HL-60 (cell line): ENCODE data around the gene CSF1.

Experiments
- POLR2AphosphoS5 ChIP-seq: IDR thresholded peaks from 2 replicates; pipeline ENCODE4 v1.6.1; 2012; ENCODE audit warnings: low read depth
- TF ChIP-seq, protein P1 (sequence below): IDR thresholded peaks from one replicate; pipeline ENCODE4 v1.5.1; 2011; ENCODE audit warnings: low read length, control low read depth, inconsistent platforms; ENCODE audit not compliant: insufficient read depth
- TF ChIP-seq, protein P2 (sequence below): IDR thresholded peaks from 2 replicates; pipeline ENCODE4 v1.6.1; 2012; ENCODE audit warnings: low read depth; ENCODE audit not compliant: insufficient replicate concordance

DNA sequence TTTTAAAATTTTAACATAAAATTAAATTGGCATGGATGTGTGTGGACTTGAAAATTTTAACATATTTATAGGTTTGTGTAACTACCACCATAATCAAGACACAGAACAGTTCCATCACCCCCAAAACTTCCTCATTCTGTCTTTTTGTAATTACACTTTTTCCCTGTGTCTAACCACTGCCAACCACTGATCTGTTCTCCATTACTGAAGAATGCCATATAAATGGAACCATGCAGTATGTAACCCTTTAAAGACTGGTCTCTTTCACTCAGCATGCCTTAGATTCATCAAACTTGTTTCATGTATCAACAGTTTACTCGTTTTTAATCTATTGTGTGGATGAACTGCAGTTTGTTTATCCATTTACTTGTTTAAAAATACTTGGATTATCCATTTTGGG lies 60.9 kb downstream of the CSF1 start:
- no peak for TF ChIP-seq POLR2AphosphoS5
- TF ChIP-seq, protein P1, sequence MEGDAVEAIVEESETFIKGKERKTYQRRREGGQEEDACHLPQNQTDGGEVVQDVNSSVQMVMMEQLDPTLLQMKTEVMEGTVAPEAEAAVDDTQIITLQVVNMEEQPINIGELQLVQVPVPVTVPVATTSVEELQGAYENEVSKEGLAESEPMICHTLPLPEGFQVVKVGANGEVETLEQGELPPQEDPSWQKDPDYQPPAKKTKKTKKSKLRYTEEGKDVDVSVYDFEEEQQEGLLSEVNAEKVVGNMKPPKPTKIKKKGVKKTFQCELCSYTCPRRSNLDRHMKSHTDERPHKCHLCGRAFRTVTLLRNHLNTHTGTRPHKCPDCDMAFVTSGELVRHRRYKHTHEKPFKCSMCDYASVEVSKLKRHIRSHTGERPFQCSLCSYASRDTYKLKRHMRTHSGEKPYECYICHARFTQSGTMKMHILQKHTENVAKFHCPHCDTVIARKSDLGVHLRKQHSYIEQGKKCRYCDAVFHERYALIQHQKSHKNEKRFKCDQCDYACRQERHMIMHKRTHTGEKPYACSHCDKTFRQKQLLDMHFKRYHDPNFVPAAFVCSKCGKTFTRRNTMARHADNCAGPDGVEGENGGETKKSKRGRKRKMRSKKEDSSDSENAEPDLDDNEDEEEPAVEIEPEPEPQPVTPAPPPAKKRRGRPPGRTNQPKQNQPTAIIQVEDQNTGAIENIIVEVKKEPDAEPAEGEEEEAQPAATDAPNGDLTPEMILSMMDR: no peak
- TF ChIP-seq, protein P2, sequence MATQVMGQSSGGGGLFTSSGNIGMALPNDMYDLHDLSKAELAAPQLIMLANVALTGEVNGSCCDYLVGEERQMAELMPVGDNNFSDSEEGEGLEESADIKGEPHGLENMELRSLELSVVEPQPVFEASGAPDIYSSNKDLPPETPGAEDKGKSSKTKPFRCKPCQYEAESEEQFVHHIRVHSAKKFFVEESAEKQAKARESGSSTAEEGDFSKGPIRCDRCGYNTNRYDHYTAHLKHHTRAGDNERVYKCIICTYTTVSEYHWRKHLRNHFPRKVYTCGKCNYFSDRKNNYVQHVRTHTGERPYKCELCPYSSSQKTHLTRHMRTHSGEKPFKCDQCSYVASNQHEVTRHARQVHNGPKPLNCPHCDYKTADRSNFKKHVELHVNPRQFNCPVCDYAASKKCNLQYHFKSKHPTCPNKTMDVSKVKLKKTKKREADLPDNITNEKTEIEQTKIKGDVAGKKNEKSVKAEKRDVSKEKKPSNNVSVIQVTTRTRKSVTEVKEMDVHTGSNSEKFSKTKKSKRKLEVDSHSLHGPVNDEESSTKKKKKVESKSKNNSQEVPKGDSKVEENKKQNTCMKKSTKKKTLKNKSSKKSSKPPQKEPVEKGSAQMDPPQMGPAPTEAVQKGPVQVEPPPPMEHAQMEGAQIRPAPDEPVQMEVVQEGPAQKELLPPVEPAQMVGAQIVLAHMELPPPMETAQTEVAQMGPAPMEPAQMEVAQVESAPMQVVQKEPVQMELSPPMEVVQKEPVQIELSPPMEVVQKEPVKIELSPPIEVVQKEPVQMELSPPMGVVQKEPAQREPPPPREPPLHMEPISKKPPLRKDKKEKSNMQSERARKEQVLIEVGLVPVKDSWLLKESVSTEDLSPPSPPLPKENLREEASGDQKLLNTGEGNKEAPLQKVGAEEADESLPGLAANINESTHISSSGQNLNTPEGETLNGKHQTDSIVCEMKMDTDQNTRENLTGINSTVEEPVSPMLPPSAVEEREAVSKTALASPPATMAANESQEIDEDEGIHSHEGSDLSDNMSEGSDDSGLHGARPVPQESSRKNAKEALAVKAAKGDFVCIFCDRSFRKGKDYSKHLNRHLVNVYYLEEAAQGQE: no peak
